Activated naive CD8-positive, alpha-beta T cell treated with anti-CD3 and anti-CD28 coated beads, Interleukin-2, amount 50 U/mL, for 16 hours (primary cell): ENCODE measurements around the gene LAG3.
A peak's percentile ranks its signal among the peaks of the same experiment; 100 is the strongest.

Experiments
- DNase-seq: peaks from one replicate; pipeline ENCODE4 v3.0.0-alpha.2; 2020; ENCODE audit warnings: low read depth, low spot score

The LAG3 gene

GRCh38 chr12:6771509-6772330 is 600 bp upstream of the LAG3 start:
- no peak for DNase-seq

GRCh38 chr12:6772726-6773589 is 638 bp downstream of the LAG3 start:
- no peak for DNase-seq

GRCh38 chr12:6773590-6774351 is 1.5 kb downstream of the LAG3 start:
- DNase-seq = no peak

GRCh38 chr12:6774499-6775062 is 2.3 kb downstream of the LAG3 start:
- no peak for DNase-seq

- DNase-seq = no peak
Observed at GRCh38 chr12:6775185-6776174, 3.2 kb downstream of the LAG3 start.

- DNase-seq = no peak
Observed at GRCh38 chr12:6777386-6777785, 5.1 kb downstream of the LAG3 start.

- DNase-seq = no peak
Observed at GRCh38 chr12:6778217-6778573, 5.9 kb downstream of the LAG3 start.

- peak; percentile 81 for DNase-seq
Observed at GRCh38 chr12:6778574-6779550, 6.5 kb downstream of the LAG3 start.

GRCh38 chr12:6779708-6780432 is 7.5 kb downstream of the LAG3 start:
- DNase-seq = no peak

GRCh38 chr12:6780573-6780972 is 8.3 kb downstream of the LAG3 start:
- DNase-seq = no peak

- DNase-seq = no peak
Observed at GRCh38 chr12:6782119-6782518, 9.8 kb downstream of the LAG3 start.

- no peak for DNase-seq
Observed at GRCh38 chr12:6782850-6783566, 10.7 kb downstream of the LAG3 start.

- DNase-seq = no peak
Observed at GRCh38 chr12:6783828-6784227, 11.5 kb downstream of the LAG3 start.

GRCh38 chr12:6784296-6784695 is 12.0 kb downstream of the LAG3 start:
- no peak for DNase-seq

GRCh38 chr12:6784761-6785160 is 12.4 kb downstream of the LAG3 start:
- no peak for DNase-seq

- DNase-seq = no peak
Observed at GRCh38 chr12:6786416-6787094, 14.2 kb downstream of the LAG3 start.

GRCh38 chr12:6787309-6787708 is 15.0 kb downstream of the LAG3 start:
- DNase-seq = no peak
